H1 (cell line): Measurements from ENCODE around the gene CENPB. TPM values are rescaled to one million over a fixed set of nuclear protein-coding genes. Genes with fewer than 3 reads are reported as not detected.

ENCODE experiments used
- CTCF ChIA-PET: fragments of 300-600 bp; sonication (Branson Sonifier 250); formaldehyde crosslinking; loops from one replicate; lab custom pipeline; 2021; ENCODE audit not compliant: partially characterized antibody; lab: Charles Lee
- POLR2A ChIA-PET: fragments of 300-600 bp; sonication (Branson Sonifier 250); formaldehyde crosslinking; loops from one replicate; lab custom pipeline; 2021; ENCODE audit warnings: inconsistent platforms; ENCODE audit not compliant: partially characterized antibody; lab: Charles Lee
- DNase-seq, 2 experiments: peaks; one replicate each; pipeline versions ENCODE4 v3.0.0 to v3.0.0-alpha.2; 2010 to 2022; ENCODE audit warnings: low spot score in 2 of 2, low read depth in 1 of 2, mixed read lengths in 1 of 2
- FAIRE-seq: peaks from 2 replicates; lab custom pipeline; 2011; peaks lifted over from hg19 to GRCh38; lab: Jason Lieb, UNC
- H2AFZ ChIP-seq: 2 replicates; pipeline ENCODE4 v1.8.1; 2012; ENCODE audit warnings: low read length, inconsistent platforms
- H2AK5ac ChIP-seq: 2 replicates; pipeline ENCODE4 v1.6.1; 2013; ENCODE audit warnings: low read depth, low read length
- H2BK120ac ChIP-seq: replicated peaks from 2 replicates; pipeline ENCODE3; 2013; ENCODE audit warnings: low read depth, low read length, inconsistent platforms
- H2BK12ac ChIP-seq: 2 replicates; pipeline ENCODE4 v1.6.1; 2013; ENCODE audit warnings: low read depth, low read length
- H2BK15ac ChIP-seq: 2 replicates; pipeline ENCODE4 v1.6.1; 2013; ENCODE audit warnings: low read length
- H2BK20ac ChIP-seq: 2 replicates; pipeline ENCODE4 v1.6.1; 2013; ENCODE audit warnings: low read length
- H2BK5ac ChIP-seq: 2 replicates; pipeline ENCODE4 v1.6.1; 2013; ENCODE audit warnings: low read depth, low read length
- H3K14ac ChIP-seq: 2 replicates; pipeline ENCODE4 v1.6.1; 2013; ENCODE audit warnings: inconsistent platforms; ENCODE audit not compliant: insufficient read length
- H3K18ac ChIP-seq: 2 replicates; pipeline ENCODE4 v1.6.1; 2013; ENCODE audit warnings: low read length; ENCODE audit errors: extremely low read depth
- H3K23ac ChIP-seq: 2 replicates; pipeline ENCODE4 v1.6.1; 2013; ENCODE audit warnings: inconsistent platforms; ENCODE audit not compliant: insufficient read length
- H3K23me2 ChIP-seq: 2 replicates; pipeline ENCODE4 v1.6.1; 2013; ENCODE audit warnings: low read depth, low read length
- H3K27ac ChIP-seq: 2 replicates; pipeline ENCODE4 v1.6.1; 2011; ENCODE audit warnings: low read depth, low read length, inconsistent platforms
- H3K27me3 ChIP-seq, 4 experiments: replicated peaks in 1 of 4; 1 replicate in 1 of 4; 2 replicates in 3 of 4; pipeline versions ENCODE4 v1.6.1 to v1.8.1; 2011 to 2013; ENCODE audit warnings: low read length in 3 of 4, mild to moderate bottlenecking in 3 of 4, inconsistent platforms in 2 of 4, mixed read lengths in 2 of 4, moderate library complexity in 1 of 4; ENCODE audit not compliant: control insufficient read depth in 3 of 4, insufficient read depth in 3 of 4; ENCODE audit errors: extremely low read depth in 1 of 4
- H3K36me3 ChIP-seq, 4 experiments: 2 replicates each; pipeline versions ENCODE4 v1.6.1 to v1.8.1; 2011 to 2013; ENCODE audit warnings: mild to moderate bottlenecking in 4 of 4, low read length in 3 of 4, moderate library complexity in 2 of 4, control low read depth in 1 of 4, inconsistent platforms in 1 of 4; ENCODE audit not compliant: insufficient read depth in 4 of 4, control insufficient read depth in 2 of 4
- H3K4ac ChIP-seq: replicated peaks from 2 replicates; pipeline ENCODE3; 2013; ENCODE audit warnings: low read length, low read depth, mixed read lengths, inconsistent platforms; ENCODE audit not compliant: insufficient read length
- H3K4me1 ChIP-seq, 4 experiments: replicated peaks in 1 of 4; 1 replicate in 1 of 4; 2 replicates in 3 of 4; pipeline versions ENCODE4 v1.6.1 to v1.8.1; 2011 to 2013; ENCODE audit warnings: low read length in 3 of 4, inconsistent platforms in 2 of 4, mixed read lengths in 1 of 4; ENCODE audit not compliant: insufficient read depth in 4 of 4, control insufficient read depth in 3 of 4
- H3K4me2 ChIP-seq, 2 experiments: 2 replicates each; pipeline versions ENCODE4 v1.6.1 to v1.8.1; 2011 to 2013; ENCODE audit warnings: low read depth in 2 of 2, low read length in 2 of 2, control low read depth in 1 of 2, inconsistent platforms in 1 of 2, mild to moderate bottlenecking in 1 of 2; ENCODE audit not compliant: insufficient read depth in 1 of 2
- H3K4me3 ChIP-seq, 4 experiments: fragments of 200-600, 300-600 bp in 1 of 4; sonication (generic), shearing (Covaris generic), sonication (Bioruptor Twin) in 1 of 4; 2 replicates each; pipeline versions ENCODE4 v1.5.1 to v1.8.1; 2011 to 2016; ENCODE audit warnings: low read length in 4 of 4, low read depth in 3 of 4, control low read depth in 2 of 4, inconsistent platforms in 2 of 4, mild to moderate bottlenecking in 2 of 4, mixed read lengths in 1 of 4, moderate library complexity in 1 of 4; ENCODE audit not compliant: insufficient read depth in 2 of 4; ENCODE audit errors: extremely low read depth in 1 of 4
- H3K56ac ChIP-seq: replicated peaks from 2 replicates; pipeline ENCODE3; 2013; ENCODE audit warnings: low read depth, mild to moderate bottlenecking, mixed read lengths, low read length, inconsistent platforms; ENCODE audit not compliant: insufficient read length
- H3K79me1 ChIP-seq: 2 replicates; pipeline ENCODE4 v1.6.1; 2013; ENCODE audit warnings: low read depth, low read length, control low read depth
- H3K79me2 ChIP-seq, 2 experiments: 2 replicates each; pipeline versions ENCODE4 v1.6.1 to v1.8.1; 2012 to 2013; ENCODE audit warnings: low read length in 2 of 2, mild to moderate bottlenecking in 2 of 2, inconsistent platforms in 1 of 2; ENCODE audit not compliant: insufficient read depth in 2 of 2, control insufficient read depth in 1 of 2
- H3K9ac ChIP-seq, 4 experiments: replicated peaks in 1 of 4; 1 replicate in 1 of 4; 2 replicates in 3 of 4; pipeline versions ENCODE4 v1.6.1 to v1.8.1; 2011 to 2013; ENCODE audit warnings: low read depth in 3 of 4, low read length in 3 of 4, control low read depth in 2 of 4, mild to moderate bottlenecking in 2 of 4, moderate library complexity in 2 of 4, inconsistent platforms in 1 of 4; ENCODE audit errors: extremely low read depth in 1 of 4
- H3K9me3 ChIP-seq, 2 experiments: 2 replicates each; pipeline versions ENCODE4 v1.6.1 to v1.8.1; 2012 to 2013; ENCODE audit warnings: mild to moderate bottlenecking in 2 of 2, moderate library complexity in 2 of 2, control low read depth in 1 of 2, inconsistent platforms in 1 of 2, low read depth in 1 of 2, low read length in 1 of 2, mixed read lengths in 1 of 2; ENCODE audit not compliant: insufficient read depth in 2 of 2
- H4K20me1 ChIP-seq, 2 experiments: replicated peaks in 1 of 2; 2 replicates each; pipeline versions ENCODE3 to v1.8.1; 2011 to 2013; ENCODE audit warnings: inconsistent platforms in 2 of 2, low read length in 2 of 2, mild to moderate bottlenecking in 1 of 2; ENCODE audit not compliant: insufficient read depth in 2 of 2, control insufficient read depth in 1 of 2
- H4K5ac ChIP-seq: 2 replicates; pipeline ENCODE4 v1.6.1; 2013; ENCODE audit warnings: low read length, low read depth, mixed read lengths, inconsistent platforms; ENCODE audit not compliant: insufficient read length
- H4K8ac ChIP-seq: 2 replicates; pipeline ENCODE4 v1.8.0; 2013; ENCODE audit warnings: mild to moderate bottlenecking, moderate library complexity, low read length, inconsistent platforms; ENCODE audit not compliant: insufficient read depth; ENCODE audit errors: extremely low read depth
- H4K91ac ChIP-seq: replicated peaks from 2 replicates; pipeline ENCODE3; 2013; ENCODE audit warnings: low read length, mixed read lengths, inconsistent platforms; ENCODE audit not compliant: insufficient read length
- CBX5 ChIP-seq: fragments of 300-800, 300-1000 bp; sonication (generic); IDR thresholded peaks from 2 replicates; pipeline ENCODE4 v1.7.1; 2016; ENCODE audit warnings: antibody characterized with exemption, low read length, low read depth
- JUND ChIP-seq: IDR thresholded peaks from 2 replicates; pipeline ENCODE4 v1.6.1; 2011; ENCODE audit warnings: mild to moderate bottlenecking, improper control_type of control experiment, low read length
- NANOG ChIP-seq: IDR thresholded peaks from 2 replicates; pipeline ENCODE4 v1.6.1; 2011; ENCODE audit warnings: low read length, low read depth, mild to moderate bottlenecking, inconsistent platforms; ENCODE audit not compliant: insufficient read depth, poor library complexity, severe bottlenecking
- POLR2A ChIP-seq, 2 experiments: IDR thresholded peaks; 1 replicate in 1 of 2; 2 replicates in 1 of 2; pipeline ENCODE4 v1.6.1; 2011; ENCODE audit warnings: low read depth in 2 of 2, low read length in 2 of 2, mild to moderate bottlenecking in 2 of 2; ENCODE audit errors: control extremely low read depth in 1 of 2
- POU5F1 ChIP-seq: IDR thresholded peaks from 2 replicates; pipeline ENCODE4 v1.6.1; 2011; ENCODE audit warnings: low read depth, mild to moderate bottlenecking, low read length, moderate library complexity
- RBBP5 ChIP-seq: IDR thresholded peaks from 2 replicates; pipeline ENCODE4 v1.7.1; 2012; ENCODE audit warnings: low read depth, mild to moderate bottlenecking, inconsistent platforms, low read length, moderate library complexity, borderline replicate concordance
- SP4 ChIP-seq: IDR thresholded peaks from 2 replicates; pipeline ENCODE4 v1.6.1; 2012; ENCODE audit warnings: low read length, inconsistent platforms
- TAF1 ChIP-seq: IDR thresholded peaks from 2 replicates; pipeline ENCODE4 v1.6.1; 2011; ENCODE audit warnings: mild to moderate bottlenecking, low read depth, low read length
- TAF7 ChIP-seq: optimal IDR thresholded peaks from 2 replicates; pipeline ENCODE3; 2011; ENCODE audit warnings: low read depth, mild to moderate bottlenecking, inconsistent platforms, low read length, moderate library complexity, borderline replicate concordance
- USF2 ChIP-seq: IDR thresholded peaks from 2 replicates; pipeline ENCODE4 v1.6.1; 2011; ENCODE audit warnings: low read length, improper control_type of control experiment
- WGBS, 2 experiments: shearing (Covaris generic) in 1 of 2; methylation state at CpG; one replicate each; pipeline versions ENCODE4 v1.1.6 to v1.1.7; 2013 to 2015; ENCODE audit warnings: low lambda C conversion rate in 2 of 2, mixed read lengths in 2 of 2, inconsistent platforms in 1 of 2, low coverage in 1 of 2, missing lambda C conversion rate in 1 of 2; ENCODE audit not compliant: insufficient replicate concordance in 2 of 2, insufficient coverage in 1 of 2, insufficient read length in 1 of 2; ENCODE audit errors: extremely low coverage in 1 of 2, missing lambda C conversion rate in 1 of 2; 5-methylcytosine and 5-hydroxymethylcytosine counted together
- polyA plus RNA-seq, 7 experiments: library from polyadenylated mRNA; depleted of rRNA in 3 of 7; stranded (reverse) in 5 of 7; unstranded in 2 of 7; fragments of >200 nt in 5 of 7; fragments of 200-250 nt in 2 of 7; gene quantifications; 1 replicate in 5 of 7; 2 replicates in 1 of 7; 4 replicates in 1 of 7; pipeline versions ENCODE4 v1.2.1 to v1.2.3, GENCODE V29; 2011 to 2013; ENCODE audit warnings: missing spikeins in 2 of 7, mixed read lengths in 2 of 7
- total RNA-seq: library from RNA; stranded (reverse); fragmentation: NEBNext Ultra II Directional; extraction: Animal tissue kit (Norgen Biotek cat#: 25700); gene quantifications from 2 replicates; pipeline ENCODE4 v1.2.1, GENCODE V29; 2021

Gene CENPB
- total and polyA plus RNA-seq, 2 of the 8 experiments (the other 6 are each of a cell fraction or from before 2014, with no cell fraction given): 17.7 to 51.6 TPM

- Histone ChIP-seq H3K36me3 (no peaks in the 10 kb centered on the region), H2BK120ac (no peak overlapping the region), H2BK5ac (peak overlapping the region; percentile 60; the same call in 1 of the 2 replicates), H3K56ac (no peak overlapping the region), H3K4me3 (no peak overlapping the region), H3K23me2 (no peaks in the 10 kb centered on the region), H3K27ac (no peak overlapping the region), H4K91ac (peak overlapping the region; percentile 65), H2AFZ (no peak overlapping the region), H3K4me2 (no peak overlapping the region), H2BK12ac (peak overlapping the region; percentile 0; the same call in 1 of the 2 replicates), H2AK5ac (peak overlapping the region; percentile 26; the same call in 1 of the 2 replicates), H3K27me3 (peaks cover 0 to 4% (median 0%) of the 10 kb centered on the region in 4 experiments; a peak in 2 of 7 replicates), H3K4me1 (peaks cover 0 to 19% (median 9%) of the 10 kb centered on the region in 4 experiments; a peak in 6 of 7 replicates), H2BK20ac (no peak overlapping the region), H3K9ac (no peak overlapping the region; a peak in 1 of 7 replicates), H3K23ac (no peak overlapping the region), H3K14ac (no peak overlapping the region), H4K20me1 (no peaks in the 10 kb centered on the region), H4K5ac (no peak overlapping the region), H3K9me3 (no peaks in the 10 kb centered on the region), H4K8ac (no peak overlapping the region; the same call in 1 of the 2 replicates), H3K79me1 (no peaks in the 10 kb centered on the region), H3K79me2 (no peaks in the 10 kb centered on the region), H3K4ac (peak overlapping the region; percentile 72), H3K18ac (no peak overlapping the region; the same call in 1 of the 2 replicates), H2BK15ac (peak overlapping the region; percentile 72; the same call in 1 of the 2 replicates)
- 79% methylated on average over 19 of the region's 19 CpGs; no CpG with 5 or more reads in 1 of the 2 experiments for WGBS, 2 experiments
- DNase-seq (no peak), FAIRE-seq (no peak)
- CTCF ChIA-PET: interaction anchor here (0.9 to 18.5 kb wide), 13 partner anchors 12 to 79 kb away, joined by 3 to 308 read pairs (median 8); partner anchors contain the start of gene SIGLEC1
- POLR2A ChIA-PET: interaction anchor here (0.9 to 2.2 kb wide), 4 partner anchors 10 to 62 kb away, joined by 3 to 9 read pairs (median 4); partner anchors contain the start of gene ADISSP
- TF ChIP-seq USF2 (no peak), SP4 (no peak), CBX5 (no peak), POU5F1 (no peak), TAF7 (no peak), TAF1 (no peak), POLR2A (IDR thresholded peaks at IDR 0.05; ENCODE audit: control extremely low read depth in 1 of 2, low read depth in 2 of 2, low read length in 2 of 2) (no peak), JUND (no peak), RBBP5 (no peak), NANOG (no peak)
Observed at GRCh38 chr20:3739054-3739925, 47.2 kb downstream of the CENPB start.
